GM19239 (cell line): ENCODE measurements around the gene CRB2.

Source experiments
- DNase-seq: peaks from one replicate; pipeline ENCODE4 v3.0.0; 2011; ENCODE audit warnings: low spot score; ENCODE audit not compliant: insufficient read length
- FAIRE-seq: peaks from 2 replicates; lab custom pipeline; 2011; peaks lifted over from hg19 to GRCh38; lab: Jason Lieb, UNC

The CRB2 gene

DNA sequence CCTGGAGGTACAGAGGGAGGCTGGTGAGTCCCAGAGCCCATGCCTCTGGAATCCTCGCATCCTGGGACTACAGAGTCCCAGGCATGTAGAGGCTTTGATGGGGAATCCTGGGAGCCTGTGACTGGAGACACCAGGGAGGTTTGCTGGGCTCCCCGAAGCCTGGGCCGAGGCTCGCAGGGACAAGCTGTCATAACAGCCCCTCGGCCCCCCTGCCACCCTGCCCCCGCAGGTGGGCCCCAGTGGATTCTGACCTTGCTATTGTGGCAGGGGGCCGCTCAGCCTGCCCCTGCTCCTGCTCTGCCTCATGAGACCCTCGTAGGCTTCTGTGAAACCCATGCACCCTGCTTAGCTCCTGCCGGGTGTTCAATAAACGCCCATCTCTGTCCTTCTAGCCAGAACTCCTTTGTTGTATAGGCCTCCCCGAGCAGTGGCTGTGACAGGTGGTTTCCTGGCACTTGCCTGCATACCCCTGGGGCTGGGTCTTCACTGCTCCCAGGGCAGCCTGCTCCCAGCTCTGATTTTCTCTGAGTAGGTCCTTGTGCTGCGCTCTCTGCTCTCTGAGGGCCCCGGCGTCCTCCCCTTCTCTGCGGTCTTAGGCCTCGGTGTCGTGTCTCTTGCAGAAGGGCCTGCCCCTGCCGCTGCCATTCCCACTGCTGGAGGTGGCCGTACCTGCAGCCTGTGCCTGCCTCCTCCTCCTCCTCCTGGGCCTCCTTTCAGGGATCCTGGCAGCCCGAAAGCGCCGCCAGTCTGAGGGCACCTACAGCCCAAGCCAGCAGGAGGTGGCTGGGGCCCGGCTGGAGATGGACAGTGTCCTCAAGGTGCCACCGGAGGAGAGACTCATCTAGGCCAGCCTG, 20.4 kb downstream of the CRB2 start:
- FAIRE-seq, result no peak
- DNase-seq, result no peak

DNA sequence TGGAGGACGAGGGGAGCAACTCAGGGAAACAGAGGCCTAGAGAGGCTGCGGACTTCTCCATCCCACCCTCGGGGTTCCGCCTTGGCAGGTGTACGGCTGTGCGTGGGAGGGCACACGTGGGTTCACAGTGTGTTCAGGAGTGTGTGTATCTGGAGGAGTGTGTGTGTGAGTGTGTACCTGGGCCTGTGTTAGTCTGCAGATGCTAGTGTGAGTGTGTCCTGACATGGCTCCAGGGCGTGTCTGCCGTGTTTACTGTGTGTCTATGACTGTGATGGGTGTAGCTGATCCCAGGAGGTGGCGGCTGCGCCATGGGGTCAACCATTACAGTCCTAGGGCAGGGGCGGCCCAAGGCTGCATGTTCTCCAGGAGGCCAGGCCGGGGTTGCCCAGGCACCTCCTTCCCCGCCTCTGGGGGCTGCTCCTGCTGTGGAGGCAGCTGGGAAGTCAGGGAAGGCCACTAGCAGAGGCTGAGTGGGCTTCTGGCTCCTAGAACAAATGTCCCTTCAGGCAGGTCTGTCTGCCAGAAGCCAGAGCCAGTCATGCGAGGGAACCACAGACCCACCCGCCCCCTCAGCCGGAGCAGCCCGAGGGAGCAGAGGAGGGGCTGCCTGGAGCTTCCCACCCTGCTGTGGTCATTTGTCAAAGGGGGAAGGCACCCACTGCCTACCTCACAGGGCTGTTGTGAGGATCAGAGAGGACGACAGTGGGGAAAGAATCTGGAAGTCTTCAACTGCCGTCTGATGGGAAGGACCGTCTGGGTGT, 21.4 kb downstream of the CRB2 start:
- FAIRE-seq, result no peak

DNA sequence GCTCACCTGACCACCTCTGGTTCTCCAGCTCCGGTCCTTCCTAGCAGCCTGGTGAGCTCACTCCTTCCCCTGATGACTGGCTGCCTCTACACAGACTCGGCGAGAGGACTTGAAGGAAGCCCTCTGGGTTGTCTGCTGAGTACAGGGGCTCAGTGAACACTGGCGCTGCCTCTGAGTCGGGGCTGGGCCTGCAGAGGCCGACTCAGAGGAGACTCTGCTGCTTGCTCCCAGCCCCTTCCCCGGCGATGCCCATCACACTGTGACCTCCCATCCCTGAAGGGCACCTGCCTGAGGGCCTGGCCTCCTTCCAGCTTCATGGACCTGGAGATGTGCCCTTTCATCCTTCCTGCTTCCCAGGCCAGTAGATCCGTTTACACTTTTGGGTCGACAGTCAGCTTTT, 22.0 kb downstream of the CRB2 start:
- FAIRE-seq, result no peak

More for the DNA sequence above, 21.4 kb downstream of the CRB2 start:
- DNase-seq, result no peak

DNA sequence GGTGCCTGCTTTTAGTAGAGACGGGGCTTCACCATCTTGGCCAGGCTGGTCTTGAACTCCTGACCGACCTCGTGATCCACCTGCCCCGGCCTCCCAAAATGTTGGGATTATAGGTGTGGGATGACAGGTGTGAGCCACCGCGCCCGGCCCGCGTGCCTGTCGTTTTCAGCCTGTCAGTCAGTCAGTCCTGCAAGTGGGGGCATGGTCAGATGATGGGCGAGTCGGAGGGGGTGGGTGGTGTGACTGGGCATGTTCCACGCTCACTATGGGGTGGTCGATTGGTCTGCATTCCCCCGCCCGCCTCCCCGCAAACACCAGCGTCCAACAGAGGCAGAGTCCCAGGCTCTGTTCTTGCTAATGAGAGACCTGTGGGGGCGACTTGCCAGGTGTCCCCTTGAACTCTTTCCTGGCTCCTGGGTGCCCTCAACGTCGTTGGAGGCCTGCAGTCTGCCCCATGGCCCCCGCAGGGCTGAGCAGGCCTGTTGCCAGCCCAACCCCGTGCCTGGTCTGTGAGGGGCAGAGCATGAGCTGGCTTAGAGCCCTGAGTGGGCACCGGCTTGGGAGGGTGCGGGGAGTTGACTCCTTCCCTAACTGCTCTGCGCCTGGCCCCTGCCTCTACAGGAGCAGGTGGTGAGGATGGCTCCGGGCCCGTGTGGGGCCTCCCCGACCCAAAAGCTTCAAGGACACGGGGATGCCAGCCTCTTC, 23.1 kb downstream of the CRB2 start:
- FAIRE-seq (no peak), DNase-seq (no peak)

More for the DNA sequence above, 22.0 kb downstream of the CRB2 start:
- no peak for DNase-seq

DNA sequence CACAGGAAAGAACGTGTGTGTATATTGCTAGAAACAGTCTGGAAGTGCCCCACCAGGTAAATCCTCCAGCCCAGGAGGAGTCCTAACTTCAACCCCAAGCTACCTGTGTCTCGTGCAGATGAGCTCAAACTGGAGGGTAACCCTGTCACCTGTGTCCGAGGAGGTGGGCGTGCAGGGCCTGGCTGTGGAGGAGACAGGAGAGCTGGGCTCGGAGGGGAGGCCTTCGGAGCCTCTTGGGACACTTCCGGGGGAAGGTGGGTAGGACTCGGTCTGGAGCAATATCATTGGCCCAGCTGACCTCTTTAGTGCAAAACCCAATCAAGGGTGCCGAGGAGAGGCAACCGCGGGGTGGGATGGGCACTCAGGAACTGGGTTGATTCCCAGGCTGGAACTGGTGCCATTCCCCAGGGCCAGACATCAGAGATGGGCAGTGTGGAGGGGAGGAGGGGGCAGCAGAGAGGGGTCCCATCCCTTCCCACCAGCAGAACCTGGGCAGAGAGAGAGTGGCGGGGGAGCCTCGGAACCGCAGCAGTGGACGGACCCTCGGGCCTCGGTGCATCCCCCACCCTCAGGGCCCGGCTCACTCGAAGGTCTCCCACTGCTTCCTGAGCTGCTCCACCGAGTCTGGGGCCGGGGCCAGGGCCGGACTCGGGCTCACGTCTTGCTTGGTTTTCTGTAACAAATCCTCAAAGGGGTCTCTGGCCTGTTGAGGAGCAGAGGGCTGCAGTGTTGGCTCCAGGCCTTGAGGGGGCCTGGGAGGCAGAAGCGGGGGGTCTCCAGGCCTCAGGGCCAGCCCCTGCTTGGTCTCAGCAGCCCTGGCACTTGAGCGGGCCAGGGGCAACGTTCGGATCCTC, 25.1 kb downstream of the CRB2 start:
- DNase-seq, result no peak
- FAIRE-seq, result no peak

DNA sequence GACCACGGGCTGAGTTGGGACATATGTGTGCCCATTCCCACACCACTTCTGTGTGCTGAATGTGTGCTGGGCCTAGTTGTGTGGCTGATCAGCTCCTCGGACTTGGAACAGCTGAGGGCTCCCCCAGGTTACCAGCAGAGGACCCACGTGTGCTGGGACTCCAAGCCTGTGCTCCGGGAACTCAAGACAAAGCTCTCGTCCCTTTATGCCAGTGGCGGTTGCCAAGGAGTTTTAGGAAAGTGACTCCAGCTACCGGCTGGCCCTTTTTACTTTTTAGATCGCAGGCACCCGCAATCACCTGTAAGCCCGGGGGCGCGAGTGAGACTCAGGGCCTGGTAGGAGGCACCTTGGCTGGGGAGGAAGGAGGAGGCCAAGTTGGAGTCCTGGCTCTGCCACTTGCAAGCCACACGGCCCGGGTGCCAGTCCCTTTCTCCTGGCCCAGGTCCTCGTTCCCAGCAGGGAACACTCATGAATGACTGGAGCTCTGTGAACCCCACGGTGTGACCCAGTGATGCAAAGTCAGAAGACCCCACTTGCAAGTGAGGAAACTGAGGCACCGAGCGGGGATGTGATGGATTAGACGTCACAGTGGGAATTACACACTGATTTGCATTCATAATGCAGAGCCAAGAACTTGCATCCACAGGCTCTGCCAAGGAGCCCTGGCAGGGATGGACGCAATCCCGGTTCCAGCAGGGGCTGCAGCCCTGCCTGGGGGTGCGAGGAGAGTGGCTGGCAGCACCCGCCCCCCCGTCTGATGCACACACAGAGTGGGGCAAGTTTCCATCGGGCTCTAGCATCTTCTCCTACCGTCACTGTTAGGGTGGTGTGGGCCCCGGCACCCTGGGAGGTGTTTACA, 26.9 kb downstream of the CRB2 start:
- FAIRE-seq (no peak), DNase-seq (no peak)

DNA sequence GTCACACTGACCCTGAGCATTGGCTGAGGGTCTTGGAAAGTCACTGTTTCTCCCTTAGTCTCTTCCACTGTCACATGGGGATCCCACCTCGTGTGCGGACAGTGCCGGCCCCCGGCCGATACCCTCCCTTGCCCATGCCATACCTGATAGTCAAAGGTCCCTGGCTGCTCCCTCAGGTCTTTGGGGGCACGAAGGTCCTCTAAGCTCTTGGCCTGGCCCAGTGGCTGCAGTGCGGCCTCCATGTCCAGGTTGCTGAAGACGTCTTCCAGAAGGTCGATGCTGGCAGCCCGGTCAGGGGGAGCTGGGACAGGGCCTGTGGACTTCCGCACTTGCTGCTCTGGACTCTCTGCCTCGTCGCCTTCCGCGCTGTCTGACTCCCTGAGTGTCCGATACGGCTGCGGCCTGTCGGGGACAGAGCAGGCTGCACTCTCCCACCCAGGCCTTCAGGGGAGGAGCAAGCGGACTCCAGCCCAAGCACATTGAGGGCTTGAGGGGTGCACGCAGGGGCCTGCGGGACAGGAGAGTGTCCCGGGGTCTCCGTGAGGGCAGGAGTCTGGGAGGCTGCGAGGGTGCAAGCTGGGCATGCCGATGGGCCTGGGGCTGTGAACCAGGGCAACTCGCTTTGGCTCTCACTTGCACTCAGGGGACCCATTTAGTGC, 27.6 kb downstream of the CRB2 start:
- DNase-seq, result no peak
- no peak for FAIRE-seq

DNA sequence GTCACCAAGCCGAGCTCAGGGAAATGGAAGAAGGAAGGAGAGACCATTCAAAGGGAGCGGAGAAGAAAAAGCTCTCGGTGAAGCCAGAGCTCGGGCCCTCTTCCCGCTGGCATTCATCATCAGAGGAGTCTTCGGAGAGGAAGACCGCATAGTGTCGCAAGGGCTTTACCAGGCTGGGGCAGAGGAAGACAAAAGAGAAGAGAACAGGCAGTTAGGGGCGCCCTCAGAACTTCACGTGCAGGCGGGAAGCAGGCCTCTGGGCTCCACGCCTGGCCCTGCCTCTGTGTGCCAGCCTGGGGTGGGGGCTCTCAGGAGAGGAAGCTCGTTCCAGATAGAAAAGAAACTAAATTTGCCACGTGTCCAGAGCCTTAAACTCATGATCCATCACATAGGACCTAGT, 31.7 kb downstream of the CRB2 start:
- DNase-seq (no peak), FAIRE-seq (no peak)

DNA sequence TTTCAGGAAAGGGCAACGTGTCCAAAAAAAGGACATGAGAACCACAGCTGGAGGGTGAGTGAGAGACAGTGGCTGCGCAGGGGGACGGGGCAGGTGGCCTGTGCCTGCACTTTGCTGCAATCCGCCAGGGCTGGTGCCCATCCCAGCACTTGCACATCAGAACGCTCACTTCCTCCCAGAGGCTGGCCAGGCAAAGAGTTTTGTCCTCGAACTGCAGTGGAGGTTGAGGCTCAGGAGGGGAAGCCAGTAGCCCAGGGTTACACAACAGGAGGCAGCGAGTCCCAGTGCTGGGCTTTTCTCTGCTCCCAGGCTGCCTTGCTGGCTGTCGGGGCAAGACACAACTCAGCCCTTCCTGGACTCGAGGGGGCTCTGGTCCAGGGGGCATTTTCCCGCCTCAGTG, 33.1 kb downstream of the CRB2 start:
- DNase-seq (no peak), FAIRE-seq (no peak)

DNA sequence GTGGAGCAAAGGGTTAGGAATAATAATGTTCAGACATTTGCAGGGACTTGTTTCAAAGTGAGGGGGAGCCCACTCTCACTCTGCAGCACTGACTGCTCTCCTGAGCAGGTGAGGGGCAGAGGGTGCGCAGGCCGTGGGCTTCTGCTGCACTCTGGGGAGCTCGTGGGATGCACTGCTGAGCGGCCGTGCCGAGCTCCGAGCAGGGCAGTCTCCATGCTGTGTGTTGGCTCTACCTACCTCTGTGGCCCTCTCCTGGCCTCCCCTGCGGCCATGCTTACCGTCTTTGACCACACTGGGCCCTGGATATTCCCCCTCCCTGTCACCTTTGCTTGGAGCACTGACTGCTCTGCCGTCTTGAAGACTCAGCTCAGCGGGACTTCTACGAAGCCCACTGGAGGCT, 33.7 kb downstream of the CRB2 start:
- DNase-seq (no peak), FAIRE-seq (no peak)

DNA sequence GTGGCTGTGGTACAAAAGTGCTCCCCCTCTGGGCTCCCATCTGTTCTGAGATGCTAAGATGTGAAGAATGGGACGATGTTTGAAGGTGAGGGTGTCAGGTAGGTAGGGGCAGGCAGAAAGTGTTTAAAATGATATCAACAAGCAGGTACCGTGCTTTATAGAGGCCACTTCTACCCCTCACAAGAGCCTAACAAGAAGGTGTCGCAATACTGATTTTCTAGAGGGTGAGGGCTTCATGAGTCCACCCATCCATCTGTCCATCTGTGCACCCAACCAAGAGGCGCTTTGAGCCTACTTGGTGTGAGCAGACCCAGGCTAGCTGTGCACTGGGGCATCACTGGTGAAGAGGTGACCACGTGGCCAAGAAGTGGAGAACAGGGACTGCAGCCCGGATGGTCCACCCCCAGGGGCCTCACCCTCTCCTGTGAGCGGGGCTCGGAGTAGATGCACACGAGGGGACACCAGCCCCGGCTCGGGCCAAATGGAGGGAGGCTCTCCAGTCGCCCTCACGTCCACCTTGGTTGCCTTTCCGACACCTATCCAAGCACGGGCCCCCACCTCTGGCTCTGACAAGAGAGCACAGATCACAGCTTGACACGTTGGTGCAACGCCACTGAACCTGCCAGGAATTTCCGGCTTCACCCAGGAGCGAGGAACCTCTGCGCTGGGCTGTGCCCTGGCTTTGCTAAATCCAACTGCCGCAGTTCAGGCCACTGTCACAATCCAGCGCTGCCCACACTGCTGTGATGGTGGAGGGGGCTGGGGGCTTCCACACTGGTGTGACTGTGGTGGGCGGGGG, 34.5 kb downstream of the CRB2 start:
- no peak for DNase-seq
- no peak for FAIRE-seq

DNA sequence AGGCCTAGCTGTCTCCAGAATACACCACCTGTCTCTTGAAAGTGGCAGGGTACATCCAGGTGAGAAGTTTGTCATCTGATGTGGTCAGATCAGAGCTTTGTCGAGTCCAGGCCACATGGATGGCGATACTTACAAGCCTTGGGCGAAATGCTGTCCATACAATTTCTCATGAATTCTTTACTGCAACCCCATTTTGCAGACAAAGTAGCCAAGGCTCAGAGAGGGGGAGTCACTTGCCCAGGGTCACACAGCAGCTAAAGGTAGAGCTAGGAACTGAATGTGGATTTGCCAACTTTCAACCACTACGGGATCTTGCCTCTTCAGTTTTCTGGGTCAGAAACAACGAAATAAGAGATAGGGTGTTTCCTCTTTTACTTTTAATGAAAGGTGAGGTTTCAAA, 35.2 kb downstream of the CRB2 start:
- FAIRE-seq, result no peak
- DNase-seq, result no peak

DNA sequence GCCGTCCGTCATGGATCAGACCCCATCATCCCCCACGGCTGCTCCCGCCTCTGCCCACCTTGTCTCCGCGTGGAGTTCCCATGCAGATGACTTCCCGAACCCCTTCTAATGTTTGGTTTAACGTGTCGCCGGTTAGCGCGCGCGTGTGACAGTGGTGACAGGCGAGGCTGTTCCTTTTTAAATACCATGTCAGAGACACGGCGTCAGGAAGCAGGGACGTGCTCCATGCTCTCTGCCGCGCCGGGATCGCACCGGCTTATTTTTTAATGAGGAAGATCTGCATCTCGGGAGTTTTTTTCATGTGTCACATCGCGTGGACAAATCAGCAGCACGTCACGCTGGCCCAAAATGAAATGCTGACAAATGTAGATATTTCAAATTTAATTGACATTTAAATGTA, 35.9 kb downstream of the CRB2 start:
- DNase-seq (no peak), FAIRE-seq (no peak)

DNA sequence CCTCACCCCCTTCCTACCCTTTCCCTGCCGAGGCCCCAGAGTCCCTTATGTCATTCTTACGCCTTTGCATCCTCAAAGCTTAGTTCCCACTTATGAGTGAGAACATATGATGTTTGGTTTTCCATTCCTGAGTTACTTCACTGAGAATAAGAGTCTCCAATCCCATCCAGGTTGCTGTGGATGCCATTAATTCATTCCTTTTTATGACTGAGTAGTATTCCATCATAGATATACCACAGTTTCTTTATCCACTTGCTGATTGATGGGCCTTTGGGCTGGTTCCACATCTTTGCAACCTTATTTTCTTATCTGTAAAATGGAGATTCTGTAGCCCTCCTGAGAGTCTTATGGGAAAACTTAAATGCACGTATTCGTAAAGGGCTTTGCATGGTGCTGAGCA, 36.8 kb downstream of the CRB2 start:
- DNase-seq, result no peak
- FAIRE-seq, result no peak

DNA sequence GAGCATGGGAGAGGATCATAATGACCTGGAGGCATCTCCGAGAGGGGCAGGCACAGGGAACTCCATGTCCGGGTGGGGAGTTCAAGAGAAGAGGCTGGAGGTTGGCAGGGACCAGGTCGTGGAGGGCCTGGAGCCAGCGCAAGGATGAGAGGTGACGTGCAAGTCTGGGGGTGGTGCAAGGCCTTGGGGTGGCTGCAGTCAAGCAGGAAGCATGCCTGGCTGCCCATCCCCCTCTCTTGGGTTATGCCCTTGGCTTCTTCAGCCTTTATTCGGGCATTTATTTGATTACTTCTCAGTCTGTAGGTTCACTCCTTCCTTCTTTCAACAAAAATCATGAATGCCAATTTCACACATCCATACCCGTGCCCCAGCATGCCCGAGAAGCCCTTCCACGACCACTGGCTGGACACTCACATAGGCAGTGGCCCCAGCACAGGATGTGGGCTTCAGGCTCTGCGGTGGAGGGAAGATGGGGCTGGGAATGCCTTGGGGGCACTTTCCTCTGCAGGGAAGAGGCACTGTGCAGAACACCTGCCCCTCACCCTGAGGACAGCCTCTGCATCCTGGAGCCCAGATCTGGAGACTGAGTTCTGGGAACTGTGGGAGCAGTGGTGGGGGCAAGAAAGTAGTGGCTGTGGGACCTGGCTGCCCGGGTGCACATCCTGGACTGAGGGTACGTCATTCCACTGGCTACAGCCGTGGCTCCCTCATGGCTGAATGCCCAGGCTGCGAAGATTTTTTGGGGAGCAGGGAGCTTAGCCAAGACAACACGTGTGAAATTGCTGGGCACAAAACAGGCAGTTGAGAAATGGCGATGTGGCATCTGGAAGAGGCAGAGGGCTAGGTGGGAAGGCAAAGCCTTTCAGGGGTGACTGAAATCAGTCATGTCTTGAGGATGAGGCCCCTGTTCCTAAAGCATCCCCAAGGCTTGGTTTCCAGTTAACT, 38.6 kb downstream of the CRB2 start:
- DNase-seq, result no peak
- no peak for FAIRE-seq

DNA sequence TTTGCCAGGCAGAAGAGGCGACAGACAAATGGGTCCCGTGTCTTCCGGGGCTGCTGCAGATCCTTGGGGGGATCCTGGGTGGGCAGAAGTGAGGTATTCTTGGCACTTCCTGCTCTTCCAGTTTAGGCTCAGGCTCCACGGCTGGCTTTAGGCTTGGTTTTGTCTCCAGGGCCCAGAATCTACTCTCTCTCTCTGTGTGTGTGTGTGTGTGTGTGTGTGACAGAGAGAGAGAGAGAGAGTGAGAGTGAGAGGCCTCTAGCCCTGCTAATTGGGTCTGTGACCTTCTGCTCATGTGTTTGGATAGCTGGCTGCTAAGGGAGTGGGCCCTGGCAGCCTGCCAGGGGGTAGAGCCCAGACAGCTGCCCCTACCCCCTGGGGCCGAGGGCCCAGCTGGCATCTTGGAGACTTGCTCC, 39.3 kb downstream of the CRB2 start:
- no peak for DNase-seq
- FAIRE-seq, result no peak
